Caco-2 (cell line): ENCODE results near the gene NME5. TPM values are rescaled to one million over a fixed set of nuclear protein-coding genes. Genes with fewer than 3 reads are reported as not detected.

Experiments
- BruUV-seq: library from RNA; stranded (reverse); fragments of 400-500 nt; replicated peaks from 2 replicates; lab custom pipeline; 2021; lab: Mats Ljungman, UMichigan
- CTCF ChIA-PET: fragments of 300-600 bp; sonication (Branson Sonifier 250); formaldehyde crosslinking; loops from one replicate; lab custom pipeline; 2022; ENCODE audit warnings: antibody characterized with exemption; lab: Charles Lee
- POLR2A ChIA-PET: fragments of 300-600 bp; sonication (Branson Sonifier 250); formaldehyde crosslinking; loops from one replicate; lab custom pipeline; 2022; ENCODE audit warnings: antibody characterized with exemption; lab: Charles Lee
- DNase-seq, 2 experiments: peaks; one replicate each; pipeline versions ENCODE4 v3.0.0 to v3.0.0-alpha.2; 2020 to 2022
- H3K27me3 ChIP-seq: replicated peaks from 2 replicates; pipeline ENCODE4 v1.6.0; 2011; ENCODE audit warnings: low read length; ENCODE audit not compliant: control insufficient read depth, insufficient read depth
- H3K36me3 ChIP-seq: 2 replicates; pipeline ENCODE4 v1.5.1; 2011; ENCODE audit warnings: low read length; ENCODE audit not compliant: control insufficient read depth, insufficient read depth
- H3K4me1 ChIP-seq: fragments of 250-450 bp; sonication (Bioruptor Pico); 2 replicates; pipeline ENCODE4 v1.5.1; 2020; ENCODE audit warnings: mild to moderate bottlenecking
- H3K4me3 ChIP-seq: 2 replicates; pipeline ENCODE4 v1.5.1; 2011; ENCODE audit warnings: low read depth, mild to moderate bottlenecking, control low read depth, low read length
- H3K9me3 ChIP-seq: fragments of 250-450 bp; sonication (Bioruptor Pico); 2 replicates; pipeline ENCODE4 v1.5.1; 2020; ENCODE audit warnings: mild to moderate bottlenecking, moderate library complexity
- H3K27ac Mint-ChIP-seq: one replicate; pipeline ENCODE4 v1.8.0; 2022; ENCODE audit warnings: mixed read lengths; ENCODE audit not compliant: unreplicated experiment
- H3K27me3 Mint-ChIP-seq: one replicate; pipeline ENCODE4 v1.8.0; 2022; ENCODE audit warnings: mixed read lengths; ENCODE audit not compliant: insufficient read depth, unreplicated experiment
- H3K36me3 Mint-ChIP-seq: one replicate; pipeline ENCODE4 v1.8.0; 2022; ENCODE audit warnings: mild to moderate bottlenecking, mixed read lengths; ENCODE audit not compliant: insufficient read depth, unreplicated experiment
- H3K4me1 Mint-ChIP-seq: one replicate; pipeline ENCODE4 v1.8.0; 2022; ENCODE audit warnings: low read depth, mixed read lengths; ENCODE audit not compliant: unreplicated experiment
- H3K4me3 Mint-ChIP-seq: one replicate; pipeline ENCODE4 v1.8.0; 2022; ENCODE audit warnings: mild to moderate bottlenecking, moderate library complexity, mixed read lengths; ENCODE audit not compliant: unreplicated experiment
- H3K9me3 Mint-ChIP-seq: one replicate; pipeline ENCODE4 v1.8.0; 2022; ENCODE audit warnings: mixed read lengths; ENCODE audit not compliant: unreplicated experiment
- CTCF ChIP-seq, 2 experiments: fragments of 200-600 bp in 1 of 2; IDR thresholded peaks; 1 replicate in 1 of 2; 2 replicates in 1 of 2; pipeline versions ENCODE4 v1.5.1 to v1.8.0; 2011 to 2022; ENCODE audit warnings: antibody characterized with exemption in 1 of 2, control low read depth in 1 of 2, inconsistent platforms in 1 of 2, low read depth in 1 of 2, low read length in 1 of 2, mild to moderate bottlenecking in 1 of 2, moderate library complexity in 1 of 2; ENCODE audit not compliant: insufficient read depth in 1 of 2, severe bottlenecking in 1 of 2, unreplicated experiment in 1 of 2
- intact Hi-C: fragments of 100-400 bp; cut with micrococcal nuclease; formaldehyde crosslinking; loops from one replicate; pipeline ENCODE4 v1.10.0; 2022; ENCODE audit not compliant: unreplicated experiment
- total RNA-seq: library from RNA; stranded (reverse); gene quantifications from 2 replicates; pipeline ENCODE4 v1.2.3, GENCODE V29; 2022

Gene NME5
- total RNA-seq, 1 experiment from 2014 or later, result not detected

- BruUV-seq, result no TSS peak
- H3K27ac Mint-ChIP-seq, result no peak overlapping the region
- Histone ChIP-seq H3K36me3 (no peaks in the 10 kb centered on the region), H3K4me1 (0 out of 2 replicates have a peak, but pooled peaks cover 6% of the 10 kb centered on the region), H3K27me3 (no peaks in the 10 kb centered on the region), H3K4me3 (no peak overlapping the region), H3K9me3 (no peaks in the 10 kb centered on the region)
- CTCF ChIA-PET, result interaction anchor here (0.7 to 1.9 kb wide), 2 partner anchors 32 to 407 kb away, joined by 5 to 21 read pairs; no protein-coding TSS in a partner anchor
- no peak overlapping the region for H3K4me3 Mint-ChIP-seq
- H3K9me3 Mint-ChIP-seq, result no peaks in the 10 kb centered on the region
- intact Hi-C loops, result loop anchor here (2.0 kb wide), 1 partner anchor 439 kb away; no protein-coding TSS in a partner anchor
- no peaks in the 10 kb centered on the region for H3K4me1 Mint-ChIP-seq
- TF ChIP-seq CTCF (IDR thresholded peaks at IDR 0.05; ENCODE audit: insufficient read depth in 1 of 2, low read depth in 1 of 2, low read length in 1 of 2, severe bottlenecking in 1 of 2, unreplicated experiment in 1 of 2), result no peak
- no peaks in the 10 kb centered on the region for H3K27me3 Mint-ChIP-seq
- H3K36me3 Mint-ChIP-seq, result no peaks in the 10 kb centered on the region
- no peak for DNase-seq
- POLR2A ChIA-PET, result no interaction called here
These were observed 71.3 kb downstream of the NME5 start for GRCh38 chr5:138067945-138068344.

Other genes starting within 250 kb of the NME5 start
- not detected in 2 replicates for gene PKD2L2, start 250.0 kb downstream of the NME5 start, total RNA-seq
- gene FAM13B, start 106.3 kb downstream of the NME5 start, total RNA-seq, result 49.0 and 55.8 TPM in 2 replicates
- gene WNT8A, start 55.4 kb downstream of the NME5 start, total RNA-seq, result not detected in 2 replicates
- 97.4 and 104 TPM in 2 replicates for gene BRD8, start 39.2 kb upstream of the NME5 start, total RNA-seq
- gene KIF20A, start 39.7 kb upstream of the NME5 start, total RNA-seq, result 83.7 and 84.9 TPM in 2 replicates
- gene CDC23, start 73.9 kb upstream of the NME5 start, total RNA-seq, result 52.9 and 60.7 TPM in 2 replicates
- gene GFRA3, start 135.2 kb upstream of the NME5 start, total RNA-seq, result 2.4 and 2.7 TPM in 2 replicates
- 22.7 and 22.9 TPM in 2 replicates for gene CDC25C, start 192.4 kb upstream of the NME5 start, total RNA-seq
- 32.6 and 33.3 TPM in 2 replicates for gene FAM53C, start 198.8 kb upstream of the NME5 start, total RNA-seq
- gene KDM3B, start 213.3 kb upstream of the NME5 start, total RNA-seq, result 71.8 and 77.9 TPM in 2 replicates